Activated effector memory CD4-positive, alpha-beta T cell treated with Interleukin-2 at 50 U/mL for 16 hours (primary cell): Measurements from ENCODE around the gene USP19.

Source experiments
- DNase-seq: peaks from one replicate; pipeline ENCODE4 v3.0.0-alpha.2; 2020

USP19 gene

GRCh38 chr3:49133226-49133951, 12.8 kb upstream of the USP19 start:
- DNase-seq, result no peak

GRCh38 chr3:49132437-49133225, 12.0 kb upstream of the USP19 start, which contains the start of gene LAMB2:
Gene LAMB2, minus strand, starts transcription at chr3:49133050. Its CDS starts 183 bp downstream, at chr3:49132867.
- DNase-seq, result no peak

GRCh38 chr3:49132073-49132436, 11.4 kb upstream of the USP19 start:
- DNase-seq, result no peak

- DNase-seq, result no peak
Observed at GRCh38 chr3:49131576-49131975, 11.0 kb upstream of the USP19 start.

- DNase-seq, result no peak
Observed at GRCh38 chr3:49131040-49131439, 10.4 kb upstream of the USP19 start.

GRCh38 chr3:49124991-49125670, 4.5 kb upstream of the USP19 start:
- no peak for DNase-seq

GRCh38 chr3:49124203-49124602, 3.6 kb upstream of the USP19 start:
- no peak for DNase-seq

GRCh38 chr3:49123687-49124086, 3.1 kb upstream of the USP19 start:
- DNase-seq, result no peak

GRCh38 chr3:49122886-49123545, 2.4 kb upstream of the USP19 start:
- no peak for DNase-seq

- DNase-seq, result no peak
Observed at GRCh38 chr3:49122451-49122850, 1.8 kb upstream of the USP19 start.

- no peak for DNase-seq
Observed at GRCh38 chr3:49122022-49122421, 1.4 kb upstream of the USP19 start.

GRCh38 chr3:49121132-49121736, 611 bp upstream of the USP19 start:
- DNase-seq, result peak; percentile 2

- no peak for DNase-seq
Observed at GRCh38 chr3:49120096-49120437, 556 bp downstream of the USP19 start.

GRCh38 chr3:49119439-49119838, 1.2 kb downstream of the USP19 start:
- no peak for DNase-seq

GRCh38 chr3:49119036-49119435, 1.6 kb downstream of the USP19 start:
- DNase-seq, result no peak

- no peak for DNase-seq
Observed at GRCh38 chr3:49112262-49112661, 8.4 kb downstream of the USP19 start.

- DNase-seq, result no peak
Observed at GRCh38 chr3:49111347-49111746, 9.3 kb downstream of the USP19 start.

- no peak for DNase-seq
Observed at GRCh38 chr3:49110780-49111179, 9.8 kb downstream of the USP19 start.

- no peak for DNase-seq
Observed at GRCh38 chr3:49108346-49108745, 12.3 kb downstream of the USP19 start.

- DNase-seq, result peak; percentile 83
Observed at GRCh38 chr3:49104427-49105291, 16.0 kb downstream of the USP19 start, which contains the start of gene QARS1. Gene QARS1, minus strand, starts transcription at chr3:49104757. Its CDS starts 24 bp downstream, at chr3:49104733.

GRCh38 chr3:49104052-49104426, 16.6 kb downstream of the USP19 start:
- no peak for DNase-seq
